ENCODE results near the gene TRIM39.

The TRIM39 gene

GRCh38 chr6:30311101-30311500, 15.6 kb upstream of the TRIM39 start:
- ChIA-PET POLR2A (no interaction called here), CTCF (interaction anchor here (1.2 kb wide), 2 partner anchors 9 to 16 kb away, joined by 3 read pairs; no protein-coding TSS in a partner anchor)
- no peak for TF ChIP-seq CTCF (IDR thresholded peaks at IDR 0.05; ENCODE audit: insufficient read depth, low read length, missing control alignments)
- H3K4me3 ChIP-seq (ENCODE audit: low read depth, low read length), result no peak overlapping the region
- DNase-seq (ENCODE audit: low read depth, low spot score), result no peak

GRCh38 chr6:30311671-30312070, 15.1 kb upstream of the TRIM39 start:
- POLR2A ChIA-PET, result no interaction called here
- DNase-seq (ENCODE audit: low read depth, low spot score), result no peak
- no peak overlapping the region for H3K4me3 ChIP-seq (ENCODE audit: low read depth, low read length)
- no peak for TF ChIP-seq CTCF (IDR thresholded peaks at IDR 0.05; ENCODE audit: insufficient read depth, low read length, missing control alignments)
- CTCF ChIA-PET, result interaction anchor here (0.8 to 1.3 kb wide), 4 partner anchors 10 to 96 kb away, joined by 3 to 5 read pairs (median 3); no protein-coding TSS in a partner anchor

GRCh38 chr6:30312266-30312665, 14.5 kb upstream of the TRIM39 start:
- DNase-seq (ENCODE audit: low read depth, low spot score), result no peak
- ChIA-PET POLR2A (no interaction called here), CTCF (interaction anchor here (0.8 to 1.3 kb wide), 3 partner anchors 17 to 96 kb away, joined by 3 to 5 read pairs (median 3); no protein-coding TSS in a partner anchor)
- TF ChIP-seq CTCF (IDR thresholded peaks at IDR 0.05; ENCODE audit: insufficient read depth, low read length, missing control alignments), result no peak
- H3K4me3 ChIP-seq (ENCODE audit: low read depth, low read length), result no peak overlapping the region

- no peak for DNase-seq (ENCODE audit: low read depth, low spot score)
- H3K4me3 ChIP-seq (ENCODE audit: low read depth, low read length), result no peak overlapping the region
- no peak for TF ChIP-seq CTCF (IDR thresholded peaks at IDR 0.05; ENCODE audit: insufficient read depth, low read length, missing control alignments)
- ChIA-PET CTCF (interaction anchor here (0.8 to 1.3 kb wide), 2 partner anchors 93 to 97 kb away, joined by 3 to 5 read pairs; no protein-coding TSS in a partner anchor), POLR2A (no interaction called here)
These were observed 13.9 kb upstream of the TRIM39 start for GRCh38 chr6:30312676-30313321.

GRCh38 chr6:30315156-30315555, 11.6 kb upstream of the TRIM39 start:
- no peak overlapping the region for H3K4me3 ChIP-seq (ENCODE audit: low read depth, low read length)
- POLR2A ChIA-PET, result no interaction called here
- CTCF ChIA-PET, result no interaction called here
- DNase-seq (ENCODE audit: low read depth, low spot score), result no peak
- no peak for TF ChIP-seq CTCF (IDR thresholded peaks at IDR 0.05; ENCODE audit: insufficient read depth, low read length, missing control alignments)

GRCh38 chr6:30317913-30318589, 8.7 kb upstream of the TRIM39 start:
- no peak overlapping the region for H3K4me3 ChIP-seq (ENCODE audit: low read depth, low read length)
- DNase-seq (ENCODE audit: low read depth, low spot score), result no peak
- CTCF ChIA-PET, result interaction anchor here (1.0 to 3.2 kb wide), 4 partner anchors 11 to 98 kb away, joined by 3 to 9 read pairs (median 4); no protein-coding TSS in a partner anchor
- no peak for TF ChIP-seq CTCF (IDR thresholded peaks at IDR 0.05; ENCODE audit: insufficient read depth, low read length, missing control alignments)
- POLR2A ChIA-PET, result interaction anchor here (1.1 kb wide), 1 partner anchor 8 kb away, joined by 6 read pairs; no protein-coding TSS in a partner anchor
